HG02870 (cell line): ENCODE results near the gene RBMX2.

Experiments used
- ATAC-seq: cut with Tn5 transposase; IDR thresholded peaks from one replicate; pipeline ENCODE4 v1.9.1; 2021; ENCODE audit warnings: mild to moderate bottlenecking, moderate library complexity; ENCODE audit not compliant: unreplicated experiment

RBMX2 gene

DNA sequence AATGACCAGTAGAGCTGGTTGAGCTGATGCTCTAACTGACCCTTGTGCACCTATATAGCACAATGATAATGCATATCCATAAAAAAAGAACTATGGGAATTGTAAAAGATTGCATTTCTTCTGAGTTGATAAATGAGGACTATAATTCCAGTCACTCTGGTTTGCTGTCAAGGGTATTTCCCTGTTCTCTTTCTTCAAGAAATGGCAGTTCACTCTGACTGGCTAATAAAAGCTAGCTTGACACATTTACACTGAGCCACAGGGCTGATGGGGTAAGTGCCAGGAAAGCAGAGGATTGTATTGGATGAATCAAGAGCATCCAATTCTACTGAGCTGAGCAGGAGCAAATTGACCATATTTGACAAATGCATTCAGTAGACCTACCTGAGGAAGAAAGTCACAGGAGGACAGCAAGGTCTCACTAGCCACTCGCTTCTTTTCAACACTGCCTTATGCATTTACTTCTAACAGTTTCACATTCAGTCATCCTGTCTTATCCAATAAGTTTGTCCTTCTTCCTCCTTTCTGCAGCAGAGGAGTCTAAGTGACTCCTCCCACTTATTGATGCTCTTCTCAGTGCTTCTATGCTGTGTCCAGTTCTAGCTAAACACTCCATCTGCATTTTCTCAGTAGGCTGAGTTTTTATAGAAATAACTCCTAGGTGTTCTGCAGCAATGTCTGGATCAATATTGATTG lies 43.0 kb downstream of the RBMX2 start:
- no peak for ATAC-seq

DNA sequence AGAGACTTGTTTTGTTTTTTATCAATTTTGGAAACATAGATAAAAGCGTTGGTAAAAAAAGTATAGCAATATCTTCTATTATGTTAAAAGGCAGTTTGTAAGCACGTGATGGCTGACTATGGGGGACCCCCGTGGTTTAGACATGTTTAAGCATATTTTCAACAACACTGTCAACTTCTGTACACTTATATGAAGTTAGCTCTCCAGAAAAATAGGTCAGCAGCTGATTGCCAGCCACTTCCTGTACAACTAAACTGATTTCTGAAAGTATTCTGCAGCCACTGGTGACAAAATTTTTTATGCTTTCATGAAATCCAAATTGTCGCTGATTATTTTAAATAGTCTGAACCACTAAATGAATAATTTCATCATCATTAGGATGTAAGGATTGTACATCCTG lies 45.2 kb downstream of the RBMX2 start:
- no peak for ATAC-seq
